GM19035 (cell line): ENCODE results near the gene INTS15.

Experiments used
- ATAC-seq: cut with Tn5 transposase; IDR thresholded peaks from one replicate; pipeline ENCODE4 v1.9.1; 2021; ENCODE audit not compliant: unreplicated experiment

INTS15 gene

DNA sequence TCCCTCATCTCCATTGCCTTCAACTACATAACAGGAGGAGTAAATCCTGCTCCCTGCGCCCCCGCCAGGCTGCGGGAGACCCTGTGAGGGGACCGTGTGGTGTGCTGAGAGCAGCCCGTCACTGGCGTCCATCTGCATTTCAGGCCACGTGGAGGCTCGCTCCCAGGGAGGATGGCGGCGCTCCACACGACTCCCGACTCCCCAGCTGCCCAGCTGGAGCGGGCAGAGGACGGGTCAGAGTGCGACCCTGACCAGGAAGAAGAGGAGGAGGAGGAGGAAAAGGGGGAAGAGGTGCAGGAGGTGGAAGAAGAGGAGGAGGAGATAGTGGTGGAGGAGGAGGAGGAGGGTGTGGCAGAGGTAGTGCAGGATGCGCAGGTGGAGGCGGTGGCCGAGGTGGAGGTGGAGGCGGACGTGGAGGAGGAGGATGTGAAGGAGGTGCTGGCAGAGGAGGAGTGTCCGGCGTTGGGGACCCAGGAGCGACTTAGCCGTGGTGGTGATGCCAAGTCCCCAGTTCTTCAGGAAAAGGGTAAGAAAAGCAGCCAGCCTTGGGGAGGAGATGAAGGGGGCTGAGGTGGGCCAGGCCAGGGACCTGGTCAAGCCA is 52.5 kb downstream of the INTS15 start:
- ATAC-seq = no peak

GRCh38 chr7:6642861-6643640 is 53.2 kb downstream of the INTS15 start:
- ATAC-seq = no peak

DNA sequence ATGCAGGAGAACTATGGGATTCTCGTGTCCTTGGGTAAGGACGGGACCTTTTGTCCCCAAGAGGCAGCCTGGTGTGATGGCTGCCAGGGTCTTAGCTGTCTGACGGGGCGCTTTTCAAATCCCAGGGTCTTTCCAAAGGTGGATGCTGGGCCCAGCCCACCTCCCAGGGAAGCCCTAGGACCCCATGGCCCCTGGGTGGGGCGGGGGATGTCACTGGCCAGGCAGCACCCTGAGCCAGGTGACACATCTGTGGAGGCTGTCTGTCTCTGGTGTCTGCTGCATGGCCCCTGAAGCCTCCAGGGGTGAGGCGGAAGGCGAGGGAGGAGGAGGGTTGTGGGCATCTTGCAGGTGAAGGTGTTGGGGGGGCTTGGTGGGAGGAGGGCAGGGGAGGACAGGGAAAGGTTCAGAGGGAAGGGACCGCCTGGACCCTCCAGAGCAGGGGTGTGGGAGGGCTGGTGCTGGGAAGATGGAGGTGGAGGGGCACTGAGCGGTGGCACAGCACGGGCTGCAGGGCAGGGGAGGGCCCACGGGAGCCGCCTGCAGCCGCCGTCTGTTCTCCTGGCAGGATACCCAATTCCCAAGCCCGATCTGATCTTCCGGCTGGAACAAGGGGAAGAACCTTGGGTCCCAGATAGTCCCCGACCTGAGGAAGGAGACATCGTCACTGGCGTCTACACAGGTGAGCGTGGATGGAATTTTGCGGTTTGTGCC is 54.2 kb downstream of the INTS15 start:
- no peak for ATAC-seq

GRCh38 chr7:6644728-6645127 is 54.9 kb downstream of the INTS15 start:
- no peak for ATAC-seq

GRCh38 chr7:6646465-6646864 is 56.6 kb downstream of the INTS15 start:
- ATAC-seq = no peak

GRCh38 chr7:6647080-6647479 is 57.3 kb downstream of the INTS15 start:
- ATAC-seq = no peak

DNA sequence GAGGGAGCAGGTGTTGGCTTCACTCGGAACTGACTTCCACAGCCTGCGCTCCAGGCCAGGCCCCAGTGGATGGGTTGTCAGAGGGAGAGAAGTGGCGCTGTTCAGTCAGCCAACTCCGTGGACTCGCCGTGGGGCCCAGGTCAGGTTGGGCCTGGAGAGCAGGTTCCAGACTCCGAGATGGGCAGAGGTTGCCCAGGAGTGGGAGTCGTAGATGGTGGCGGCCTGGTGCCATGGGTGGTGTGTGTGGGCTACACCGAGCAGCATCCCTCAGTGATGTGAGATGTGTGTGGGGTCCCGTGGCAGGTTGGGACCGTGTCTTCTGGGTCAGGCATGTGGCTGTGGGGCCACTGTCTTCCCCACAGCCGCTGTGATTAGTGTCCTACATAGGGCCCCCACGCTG is 57.7 kb downstream of the INTS15 start:
- ATAC-seq = no peak

GRCh38 chr7:6648066-6648814 is 58.4 kb downstream of the INTS15 start:
- no peak for ATAC-seq

DNA sequence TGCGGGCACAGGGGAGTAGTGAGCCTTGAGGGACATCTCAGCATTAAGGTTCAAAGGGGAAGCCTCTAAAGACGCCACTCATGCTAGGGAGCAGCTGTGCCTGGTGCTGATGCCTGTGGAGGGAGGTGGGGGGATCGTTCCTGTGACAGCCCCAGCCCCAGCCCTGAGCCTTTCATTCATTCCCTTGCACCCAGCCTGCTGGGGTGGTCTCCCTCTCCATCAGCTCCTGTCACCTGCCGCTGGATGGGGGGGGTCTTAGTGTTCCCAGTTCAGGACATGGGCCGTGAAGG is 58.9 kb downstream of the INTS15 start:
- ATAC-seq = no peak

GRCh38 chr7:6649241-6649961 is 59.6 kb downstream of the INTS15 start:
- no peak for ATAC-seq

DNA sequence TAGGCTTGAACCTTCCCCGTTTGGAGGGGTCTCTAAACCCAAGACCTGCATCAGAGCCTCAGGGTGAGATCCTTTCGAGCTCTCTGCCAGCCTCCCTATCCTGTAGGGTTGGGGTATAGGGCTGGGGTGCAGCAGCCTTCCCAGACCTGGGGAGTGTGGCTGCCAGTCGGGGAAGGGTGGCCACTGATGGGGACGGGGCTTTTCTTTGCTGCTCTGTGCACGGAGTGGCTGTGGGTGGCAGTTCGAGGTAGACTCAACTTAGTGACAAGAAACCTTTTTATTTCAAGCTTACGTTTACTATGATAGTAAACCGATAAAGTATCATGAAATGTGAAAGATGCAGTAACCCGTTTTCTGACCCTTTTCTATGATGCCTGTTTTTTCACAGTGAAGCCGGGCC is 60.3 kb downstream of the INTS15 start:
- ATAC-seq = no peak

DNA sequence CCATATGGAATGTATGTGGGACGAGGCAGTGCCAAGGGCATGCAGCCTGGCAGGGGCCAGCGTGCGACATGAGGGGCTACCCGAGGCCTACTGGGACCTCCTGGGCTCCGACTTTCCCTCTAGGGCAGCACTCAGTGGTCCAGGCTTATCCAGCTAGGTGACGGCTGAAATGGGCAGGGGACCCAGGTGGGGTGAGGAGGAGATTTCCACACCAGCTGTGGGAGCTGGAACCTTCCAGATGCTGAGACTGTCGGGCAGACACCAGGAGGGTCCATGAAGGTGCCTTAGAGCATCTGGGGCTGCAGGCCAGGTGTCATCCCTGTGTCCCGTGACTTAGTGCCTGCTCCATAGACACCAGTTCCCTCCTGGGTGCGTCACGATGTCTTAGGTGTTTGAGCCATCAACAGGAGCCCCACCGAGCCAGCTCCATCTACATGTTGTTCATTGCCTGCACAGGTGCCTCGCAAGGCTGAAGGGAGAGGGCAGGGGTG is 60.7 kb downstream of the INTS15 start:
- no peak for ATAC-seq

GRCh38 chr7:6651851-6652445 is 62.1 kb downstream of the INTS15 start:
- no peak for ATAC-seq

DNA sequence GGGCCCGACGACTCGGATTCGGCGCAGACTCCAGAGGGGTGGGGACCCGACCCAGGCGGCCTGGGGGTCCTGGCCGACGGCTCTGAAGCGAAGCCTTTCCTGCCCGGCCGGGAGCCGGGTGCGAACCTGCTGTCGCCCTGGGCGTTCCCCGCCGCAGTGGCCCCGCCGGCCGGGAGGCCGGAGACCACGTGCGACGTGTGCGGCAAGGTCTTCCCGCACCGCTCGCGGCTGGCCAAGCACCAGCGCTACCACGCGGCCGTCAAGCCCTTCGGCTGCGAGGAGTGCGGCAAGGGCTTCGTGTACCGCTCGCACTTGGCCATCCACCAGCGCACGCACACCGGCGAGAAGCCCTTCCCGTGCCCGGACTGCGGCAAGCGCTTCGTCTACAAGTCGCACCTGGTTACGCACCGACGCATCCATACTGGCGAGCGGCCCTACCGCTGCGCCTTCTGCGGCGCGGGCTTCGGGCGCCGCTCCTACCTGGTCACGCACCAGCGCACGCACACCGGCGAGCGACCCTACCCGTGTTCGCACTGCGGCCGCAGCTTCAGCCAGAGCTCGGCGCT is 62.7 kb downstream of the INTS15 start:
- no peak for ATAC-seq

DNA sequence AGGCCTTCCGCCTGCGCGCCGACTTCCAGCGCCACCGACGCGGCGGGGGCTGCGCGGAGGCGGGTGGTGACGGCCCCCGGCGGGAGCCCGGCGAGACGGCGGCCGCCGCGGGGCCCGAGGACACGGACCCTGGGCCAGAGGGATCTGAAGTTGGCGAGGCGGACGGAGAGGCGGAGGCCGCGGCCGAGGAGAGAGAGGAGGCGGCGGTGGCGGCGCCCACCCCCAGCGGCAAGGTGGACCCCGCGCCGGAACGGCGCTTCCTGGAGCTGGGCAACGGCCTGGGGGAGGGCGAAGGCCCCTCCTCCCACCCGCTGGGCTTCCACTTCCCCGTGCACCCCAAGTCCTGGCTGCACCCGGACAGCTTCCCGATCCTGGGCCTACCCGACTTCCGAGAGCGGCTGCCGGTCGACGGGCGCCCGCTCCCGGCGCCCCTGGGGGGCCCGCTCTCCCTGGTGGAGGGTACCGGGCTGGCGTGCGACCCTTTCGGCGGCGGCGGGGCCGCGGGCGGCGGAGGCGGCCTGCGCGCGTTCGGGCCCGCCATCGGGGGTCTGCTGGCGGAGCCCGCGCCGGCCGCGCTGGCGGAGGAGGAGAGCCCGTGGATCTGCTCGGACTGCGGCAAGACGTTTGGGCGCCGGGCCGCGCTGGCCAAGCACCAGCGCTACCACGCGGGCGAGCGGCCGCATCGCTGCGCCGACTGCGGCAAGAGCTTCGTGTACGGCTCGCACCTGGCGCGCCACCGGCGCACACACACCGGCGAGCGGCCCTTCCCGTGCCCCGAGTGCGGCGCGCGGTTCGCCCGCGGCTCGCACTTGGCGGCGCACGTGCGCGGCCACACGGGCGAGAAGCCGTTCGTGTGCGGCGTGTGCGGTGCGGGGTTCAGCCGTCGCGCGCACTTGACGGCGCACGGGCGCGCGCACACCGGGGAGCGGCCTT is 63.5 kb downstream of the INTS15 start:
- ATAC-seq = no peak

DNA sequence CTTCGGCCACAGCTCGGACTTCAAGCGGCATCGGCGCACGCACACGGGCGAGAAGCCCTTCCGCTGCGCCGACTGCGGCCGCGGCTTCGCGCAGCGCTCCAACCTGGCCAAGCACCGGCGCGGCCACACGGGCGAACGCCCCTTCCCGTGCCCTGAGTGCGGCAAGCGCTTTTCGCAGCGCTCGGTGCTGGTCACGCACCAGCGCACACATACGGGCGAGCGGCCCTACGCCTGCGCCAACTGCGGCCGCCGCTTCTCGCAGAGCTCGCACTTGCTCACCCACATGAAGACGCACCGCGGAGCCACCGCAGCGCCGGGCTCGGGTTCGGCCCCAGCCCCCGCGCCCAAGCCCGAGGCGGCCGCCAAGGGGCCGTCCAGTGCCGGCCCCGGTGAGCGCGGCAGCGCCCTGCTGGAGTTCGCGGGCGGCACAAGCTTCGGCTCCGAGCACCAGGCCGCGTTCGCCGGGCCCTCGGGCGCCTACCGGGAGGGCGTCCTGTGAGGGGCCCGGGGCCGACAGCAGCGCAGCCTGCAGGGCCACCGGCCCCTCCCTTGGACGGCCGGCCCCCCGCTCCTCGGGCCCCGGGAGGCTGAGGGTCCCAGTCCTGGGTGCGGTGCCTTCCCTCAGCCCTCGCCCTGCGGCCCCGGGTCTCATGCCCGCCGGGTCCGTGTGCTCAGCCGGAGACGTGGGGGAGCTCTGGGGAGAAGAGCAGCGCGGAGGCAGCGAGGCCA is 64.5 kb downstream of the INTS15 start:
- ATAC-seq = no peak

DNA sequence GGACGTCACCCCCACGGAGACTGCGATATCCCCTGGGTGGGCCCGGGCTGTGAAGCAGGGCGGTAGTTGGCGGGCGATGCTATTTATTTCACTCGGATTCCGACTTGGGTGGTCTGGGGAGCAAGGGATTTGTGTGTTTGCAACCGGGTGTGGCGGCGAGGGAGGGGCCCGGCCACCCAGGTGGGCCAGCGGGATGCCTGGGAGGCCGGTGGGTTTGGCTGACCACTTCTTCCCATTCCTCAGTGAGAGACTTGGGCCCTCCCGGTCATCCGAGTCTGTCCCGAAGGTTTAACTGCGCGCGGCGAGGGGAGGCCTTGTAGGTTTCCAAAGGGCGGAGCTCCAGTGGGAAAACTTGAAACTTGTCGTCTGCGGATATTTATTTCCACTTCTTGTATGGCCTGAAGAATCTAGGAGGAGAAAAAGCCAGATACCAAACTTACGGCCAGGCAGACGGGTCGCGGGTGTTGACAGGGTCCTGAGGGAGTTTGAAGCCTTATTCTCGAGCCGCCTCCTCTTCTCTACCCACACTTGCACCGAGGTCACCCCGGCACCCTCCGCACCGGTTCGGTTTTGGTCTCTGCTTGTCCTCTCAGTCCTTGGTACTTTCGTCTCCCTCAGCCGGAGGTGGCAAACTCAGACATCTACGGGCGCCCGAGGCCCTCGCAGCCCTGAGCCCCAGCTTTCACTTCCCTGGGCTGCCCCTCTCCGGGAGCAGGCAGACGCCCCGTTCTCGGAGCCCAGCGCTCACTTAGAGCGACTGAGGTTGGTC is 65.2 kb downstream of the INTS15 start:
- ATAC-seq = no peak
